ENCODE measurements around the gene ZCCHC14. TPM values are rescaled to one million over a fixed set of nuclear protein-coding genes. Genes with fewer than 3 reads are reported as not detected.
"Not testable (repeated sequence)": the region's sequence is repeated elsewhere in the genome, so short reads cannot be mapped to it uniquely, and the experiment has no call there.

The ZCCHC14 gene
- total RNA-seq, 2 donors from 2014 or later = 30.3 to 30.7 TPM

GRCh38 chr16:87486713-87487247 lies 6.0 kb downstream of the ZCCHC14 start:
- peak; percentile 2 for ATAC-seq
- intact Hi-C loops (cut with DNase I, micrococcal nuclease) = no loop called here
- DNase-seq = no peak

- intact Hi-C loops (cut with DNase I, micrococcal nuclease) = no loop called here
- ATAC-seq (no peak), DNase-seq (no peak)
Measured at GRCh38 chr16:87486282-87486681, 6.5 kb downstream of the ZCCHC14 start.

- intact Hi-C loops (cut with DNase I, micrococcal nuclease); DNase-seq: not testable (repeated sequence)
- ATAC-seq = peak; percentile 29
Measured at GRCh38 chr16:87485792-87486191, 7.0 kb downstream of the ZCCHC14 start.

GRCh38 chr16:87484487-87485331 lies 8.1 kb downstream of the ZCCHC14 start:
- ATAC-seq (peak; percentile 29), DNase-seq (no peak)
- intact Hi-C loops (cut with DNase I, micrococcal nuclease) = no loop called here

GRCh38 chr16:87483481-87483880 lies 9.3 kb downstream of the ZCCHC14 start:
- no peak for DNase-seq
- ATAC-seq = no peak
- intact Hi-C loops (cut with DNase I, micrococcal nuclease) = no loop called here

- intact Hi-C loops (cut with DNase I, micrococcal nuclease); DNase-seq; ATAC-seq: not testable (repeated sequence)
Measured at GRCh38 chr16:87482670-87483069, 10.2 kb downstream of the ZCCHC14 start.

- intact Hi-C loops (cut with DNase I, micrococcal nuclease) = no loop called here
- ATAC-seq (no peak), DNase-seq (no peak)
Measured at GRCh38 chr16:87482266-87482665, 10.6 kb downstream of the ZCCHC14 start.

- ATAC-seq; intact Hi-C loops (cut with DNase I, micrococcal nuclease): not testable (repeated sequence)
Measured at GRCh38 chr16:87481711-87482110, 11.1 kb downstream of the ZCCHC14 start.

GRCh38 chr16:87477209-87477981 lies 15.4 kb downstream of the ZCCHC14 start:
- DNase-seq; ATAC-seq; intact Hi-C loops (cut with DNase I, micrococcal nuclease): not testable (repeated sequence)

More at GRCh38 chr16:87481711-87482110, 11.1 kb downstream of the ZCCHC14 start:
- DNase-seq = not testable (repeated sequence)

- ATAC-seq = no peak
- no peak for DNase-seq
- intact Hi-C loops (cut with DNase I, micrococcal nuclease) = no loop called here
Measured at GRCh38 chr16:87474566-87474996, 18.2 kb downstream of the ZCCHC14 start.

- ATAC-seq (no peak), DNase-seq (no peak)
- intact Hi-C loops (cut with DNase I, micrococcal nuclease) = no loop called here
Measured at GRCh38 chr16:87474017-87474416, 18.8 kb downstream of the ZCCHC14 start.

- ATAC-seq (no peak), DNase-seq (no peak)
- intact Hi-C loops (cut with DNase I, micrococcal nuclease) = no loop called here
Measured at GRCh38 chr16:87472935-87473334, 19.9 kb downstream of the ZCCHC14 start.

GRCh38 chr16:87472142-87472778 lies 20.6 kb downstream of the ZCCHC14 start:
- intact Hi-C loops (cut with DNase I, micrococcal nuclease) = no loop called here
- DNase-seq = no peak
- ATAC-seq = no peak

GRCh38 chr16:87471278-87472141 lies 21.3 kb downstream of the ZCCHC14 start:
- ATAC-seq = peak; percentile 97
- DNase-seq = no peak
- intact Hi-C loops (cut with DNase I, micrococcal nuclease) = no loop called here

GRCh38 chr16:87470332-87470731 lies 22.5 kb downstream of the ZCCHC14 start:
- ATAC-seq = no peak
- intact Hi-C loops (cut with DNase I, micrococcal nuclease) = no loop called here
- DNase-seq = no peak

GRCh38 chr16:87469169-87469568 lies 23.7 kb downstream of the ZCCHC14 start:
- ATAC-seq (no peak), DNase-seq (no peak)
- intact Hi-C loops (cut with DNase I, micrococcal nuclease) = no loop called here

GRCh38 chr16:87468550-87468949 lies 24.3 kb downstream of the ZCCHC14 start:
- ATAC-seq (no peak), DNase-seq (no peak)
- intact Hi-C loops (cut with DNase I, micrococcal nuclease) = no loop called here

GRCh38 chr16:87466975-87467501 lies 25.8 kb downstream of the ZCCHC14 start:
- ATAC-seq (no peak), DNase-seq (no peak)
- intact Hi-C loops (cut with DNase I, micrococcal nuclease) = no loop called here

All from left colon (tissue), 2 donors.